Activated naive CD8-positive, alpha-beta T cell treated with anti-CD3 and anti-CD28 coated beads, Interleukin-2, amount 10 ng/mL, durations not matched to agents 7 days and 5 days (primary cell): ENCODE results near the gene RSPH6A. TPM values are rescaled to one million over a fixed set of nuclear protein-coding genes. Genes with fewer than 3 reads are reported as not detected.

ENCODE experiments used
- ATAC-seq: fragments of 150-1000 bp; cut with Tn5 transposase; one replicate; pipeline ENCODE4 v1.10.0; 2021; ENCODE audit warnings: low read depth, moderate library complexity
- POLR2A ChIA-PET: fragments of 350-600 bp; sonication (Branson Sonifier 250); formaldehyde crosslinking; loops from one replicate; lab custom pipeline; 2021; ENCODE audit warnings: antibody characterized with exemption; lab: Charles Lee
- DNase-seq: peaks from one replicate; pipeline ENCODE4 v3.0.0; 2021
- H3K27ac Mint-ChIP-seq: one replicate; pipeline ENCODE4 v1.8.0; 2022; ENCODE audit warnings: mild to moderate bottlenecking, mixed read lengths
- H3K27me3 Mint-ChIP-seq: one replicate; pipeline ENCODE4 v1.8.0; 2022; ENCODE audit warnings: mild to moderate bottlenecking, moderate library complexity, mixed read lengths
- H3K36me3 Mint-ChIP-seq: one replicate; pipeline ENCODE4 v1.8.0; 2021; ENCODE audit warnings: mild to moderate bottlenecking, mixed read lengths
- H3K4me1 Mint-ChIP-seq: one replicate; pipeline ENCODE4 v1.8.0; 2021; ENCODE audit warnings: mixed read lengths
- H3K4me3 Mint-ChIP-seq: one replicate; pipeline ENCODE4 v1.8.0; 2022; ENCODE audit warnings: mild to moderate bottlenecking, moderate library complexity, mixed read lengths
- H3K9me3 Mint-ChIP-seq: one replicate; pipeline ENCODE4 v1.8.0; 2021; ENCODE audit warnings: mixed read lengths
- total RNA-seq, 2 experiments: library from RNA; stranded (reverse); gene quantifications; one replicate each; pipeline ENCODE4 v1.2.3, GENCODE V29; 2021

Gene RSPH6A
- under 1 TPM; 0.30 to 0.40 TPM for total RNA-seq

GRCh38 chr19:45814851-45815480, at the start of gene RSPH6A:
Gene RSPH6A (minus strand): TSS chr19:45815308. CDS start chr19:45815176, 132 bp downstream.
- no peaks in the 10 kb centered on the region for H3K36me3 Mint-ChIP-seq
- no peaks in the 10 kb centered on the region for H3K27me3 Mint-ChIP-seq
- POLR2A ChIA-PET: interaction anchor here (1.0 to 1.6 kb wide), 3 partner anchors 16 to 188 kb away, joined by 3 to 5 read pairs (median 4); no protein-coding TSS in a partner anchor
- H3K9me3 Mint-ChIP-seq: no peaks in the 10 kb centered on the region
- H3K27ac Mint-ChIP-seq: no peak within 1 kb of the TSS
- no peak within 1 kb of the TSS for H3K4me3 Mint-ChIP-seq
- H3K4me1 Mint-ChIP-seq: peaks cover 5% of the 10 kb centered on the region
- DNase-seq (no peak), ATAC-seq (no peak)

GRCh38 chr19:45864629-45865082, 49.5 kb upstream of the RSPH6A start:
- no peak overlapping the region for H3K27ac Mint-ChIP-seq

GRCh38 chr19:45863840-45864628, 48.9 kb upstream of the RSPH6A start, which contains the start of gene FOXA3:
Gene FOXA3 (plus strand): TSS chr19:45864326. CDS start chr19:45864457, 131 bp downstream.
- H3K36me3 Mint-ChIP-seq: peaks cover 3% of the 10 kb centered on the region
- peak within 1 kb of the TSS; percentile 91 for H3K4me3 Mint-ChIP-seq
- peak within 1 kb of the TSS; percentile 97 for H3K27ac Mint-ChIP-seq
- POLR2A ChIA-PET: interaction anchor here (0.9 to 4.0 kb wide), 7 partner anchors 13 to 172 kb away, joined by 3 to 30 read pairs (median 3); partner anchors contain the start of genes CCDC61, IRF2BP1, QPCTL and SIX5
- H3K27me3 Mint-ChIP-seq: peaks cover 39% of the 10 kb centered on the region
- no peaks in the 10 kb centered on the region for H3K9me3 Mint-ChIP-seq
- H3K4me1 Mint-ChIP-seq: peaks cover 16% of the 10 kb centered on the region
- peak; percentile 19 for ATAC-seq
- peak; percentile 78 for DNase-seq

More at GRCh38 chr19:45864629-45865082, 49.5 kb upstream of the RSPH6A start:
- no peaks in the 10 kb centered on the region for H3K9me3 Mint-ChIP-seq
- no peaks in the 10 kb centered on the region for H3K36me3 Mint-ChIP-seq
- peak overlapping the region; percentile 31 for H3K4me3 Mint-ChIP-seq
- H3K4me1 Mint-ChIP-seq: peaks cover 14% of the 10 kb centered on the region
- DNase-seq: no peak
- POLR2A ChIA-PET: interaction anchor here (4.0 kb wide), 1 partner anchor 22 kb away, joined by 30 read pairs; the partner anchor contains the start of gene IRF2BP1
- ATAC-seq: no peak
- H3K27me3 Mint-ChIP-seq: peaks cover 39% of the 10 kb centered on the region

- peak overlapping the region; percentile 91 for H3K4me3 Mint-ChIP-seq
- peaks cover 39% of the 10 kb centered on the region for H3K27me3 Mint-ChIP-seq
- POLR2A ChIA-PET: interaction anchor here (0.6 to 4.0 kb wide), 8 partner anchors 12 to 171 kb away, joined by 3 to 30 read pairs (median 4); partner anchors contain the start of genes CCDC61, IRF2BP1, QPCTL and SIX5
- DNase-seq (no peak), ATAC-seq (no peak)
- peaks cover 3% of the 10 kb centered on the region for H3K36me3 Mint-ChIP-seq
- H3K27ac Mint-ChIP-seq: peak overlapping the region; percentile 97
- H3K4me1 Mint-ChIP-seq: peaks cover 16% of the 10 kb centered on the region
- H3K9me3 Mint-ChIP-seq: no peaks in the 10 kb centered on the region
Measured at GRCh38 chr19:45863335-45863839, 48.3 kb upstream of the RSPH6A start.

GRCh38 chr19:45862564-45863334, 47.6 kb upstream of the RSPH6A start, which contains the start of gene SYMPK:
Gene SYMPK (minus strand): TSS chr19:45863147. CDS start chr19:45854495, 8,652 bp downstream.
- H3K4me3 Mint-ChIP-seq: peak within 1 kb of the TSS; percentile 91
- H3K27ac Mint-ChIP-seq: peak within 1 kb of the TSS; percentile 97
- H3K36me3 Mint-ChIP-seq: peaks cover 7% of the 10 kb centered on the region
- H3K9me3 Mint-ChIP-seq: no peaks in the 10 kb centered on the region
- peaks cover 21% of the 10 kb centered on the region for H3K4me1 Mint-ChIP-seq
- ATAC-seq: peak; percentile 96
- DNase-seq: peak; percentile 98
- peaks cover 39% of the 10 kb centered on the region for H3K27me3 Mint-ChIP-seq
- POLR2A ChIA-PET: interaction anchor here (0.6 to 4.0 kb wide), 10 partner anchors 12 to 503 kb away, joined by 3 to 30 read pairs (median 3); partner anchors contain the start of genes CCDC61, IRF2BP1, QPCTL and SIX5

- ATAC-seq (no peak), DNase-seq (no peak)
Measured at GRCh38 chr19:45862271-45862563, 47.1 kb upstream of the RSPH6A start.

GRCh38 chr19:45860359-45861259, 45.5 kb upstream of the RSPH6A start:
- Mint-ChIP-seq H3K4me1 (peaks cover 24% of the 10 kb centered on the region), H3K4me3 (no peak overlapping the region), H3K27me3 (peaks cover 24% of the 10 kb centered on the region), H3K9me3 (no peaks in the 10 kb centered on the region), H3K27ac (peak overlapping the region; percentile 42), H3K36me3 (peaks cover 7% of the 10 kb centered on the region)
- POLR2A ChIA-PET: interaction anchor here (1.7 kb wide), 1 partner anchor 26 kb away, joined by 4 read pairs; the partner anchor contains the start of gene IRF2BP1
- DNase-seq (no peak), ATAC-seq (no peak)

More at GRCh38 chr19:45862271-45862563, 47.1 kb upstream of the RSPH6A start:
- Mint-ChIP-seq H3K27ac (peak overlapping the region; percentile 97), H3K9me3 (no peaks in the 10 kb centered on the region), H3K27me3 (peaks cover 35% of the 10 kb centered on the region), H3K4me3 (peak overlapping the region; percentile 91), H3K4me1 (peaks cover 21% of the 10 kb centered on the region), H3K36me3 (peaks cover 7% of the 10 kb centered on the region)
- POLR2A ChIA-PET: interaction anchor here (0.6 to 4.0 kb wide), 4 partner anchors 11 to 503 kb away, joined by 3 to 30 read pairs (median 4); partner anchors contain the start of gene IRF2BP1

GRCh38 chr19:45854167-45854778, 39.2 kb upstream of the RSPH6A start:
- Mint-ChIP-seq H3K27ac (no peak overlapping the region), H3K36me3 (peaks cover 16% of the 10 kb centered on the region)
- POLR2A ChIA-PET: interaction anchor here (0.5 to 1.6 kb wide), 2 partner anchors 12 to 619 kb away, joined by 3 to 4 read pairs; no protein-coding TSS in a partner anchor

GRCh38 chr19:45852983-45853382, 37.9 kb upstream of the RSPH6A start:
- POLR2A ChIA-PET: no interaction called here
- Mint-ChIP-seq H3K27me3 (no peaks in the 10 kb centered on the region), H3K9me3 (no peaks in the 10 kb centered on the region), H3K27ac (no peak overlapping the region), H3K4me1 (peaks cover 9% of the 10 kb centered on the region), H3K4me3 (no peak overlapping the region), H3K36me3 (peaks cover 14% of the 10 kb centered on the region)
- DNase-seq: no peak
- ATAC-seq: no peak

More at GRCh38 chr19:45854167-45854778, 39.2 kb upstream of the RSPH6A start:
- Mint-ChIP-seq H3K27me3 (no peaks in the 10 kb centered on the region), H3K9me3 (no peaks in the 10 kb centered on the region), H3K4me3 (no peak overlapping the region), H3K4me1 (peaks cover 13% of the 10 kb centered on the region)
- DNase-seq (no peak), ATAC-seq (no peak)

GRCh38 chr19:45852145-45852750, 37.1 kb upstream of the RSPH6A start:
- Mint-ChIP-seq H3K9me3 (no peaks in the 10 kb centered on the region), H3K4me1 (peaks cover 8% of the 10 kb centered on the region), H3K4me3 (no peak overlapping the region), H3K27me3 (no peaks in the 10 kb centered on the region), H3K27ac (no peak overlapping the region), H3K36me3 (peaks cover 19% of the 10 kb centered on the region)
- POLR2A ChIA-PET: no interaction called here
- ATAC-seq (no peak), DNase-seq (no peak)

GRCh38 chr19:45848922-45849321, 33.8 kb upstream of the RSPH6A start:
- Mint-ChIP-seq H3K4me1 (peaks cover 6% of the 10 kb centered on the region), H3K9me3 (no peaks in the 10 kb centered on the region), H3K27ac (no peak overlapping the region), H3K36me3 (peaks cover 34% of the 10 kb centered on the region), H3K27me3 (no peaks in the 10 kb centered on the region), H3K4me3 (no peak overlapping the region)
- ATAC-seq: no peak
- POLR2A ChIA-PET: no interaction called here
- no peak for DNase-seq
